ENCODE measurements around the gene OR2A1.
"Not testable (repeated sequence)": the region's sequence is repeated elsewhere in the genome, so short reads cannot be mapped to it uniquely, and the experiment has no call there.

Gene OR2A1, protein sequence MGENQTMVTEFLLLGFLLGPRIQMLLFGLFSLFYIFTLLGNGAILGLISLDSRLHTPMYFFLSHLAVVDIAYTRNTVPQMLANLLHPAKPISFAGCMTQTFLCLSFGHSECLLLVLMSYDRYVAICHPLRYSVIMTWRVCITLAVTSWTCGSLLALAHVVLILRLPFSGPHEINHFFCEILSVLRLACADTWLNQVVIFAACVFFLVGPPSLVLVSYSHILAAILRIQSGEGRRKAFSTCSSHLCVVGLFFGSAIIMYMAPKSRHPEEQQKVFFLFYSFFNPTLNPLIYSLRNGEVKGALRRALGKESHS
- 0 to 2.2 (median 0) reads per million in 17 experiments for total RNA-seq

DNA sequence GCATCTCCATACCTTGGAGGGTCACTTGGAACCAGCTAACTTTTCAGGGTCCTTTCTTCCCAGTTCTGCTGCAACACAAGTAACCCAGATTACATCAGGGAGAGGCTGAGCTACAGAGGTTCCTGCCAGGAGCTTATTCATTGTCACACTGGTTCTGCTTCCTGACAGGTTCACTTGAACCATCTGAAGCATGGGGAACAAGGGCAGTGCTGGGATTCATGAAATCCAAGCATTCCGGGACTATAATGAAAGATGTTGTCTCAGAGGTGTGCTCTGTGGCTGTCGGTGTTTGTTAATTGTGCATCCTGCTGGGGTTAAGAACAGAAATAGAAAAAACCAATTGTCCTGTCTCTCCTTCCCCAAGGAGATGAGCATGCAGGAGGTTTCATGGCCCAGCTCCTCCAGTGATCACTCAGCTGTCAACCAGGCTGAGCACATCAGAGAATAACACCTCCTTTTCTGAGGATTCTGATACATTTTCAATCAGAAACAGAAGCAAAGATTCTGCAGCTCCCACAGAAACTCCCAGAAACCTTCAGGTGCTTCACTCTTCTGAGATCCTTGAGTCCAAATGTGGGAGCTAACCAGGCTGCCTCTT is at the start of gene OR2A1:
Gene OR2A1, plus strand, starts transcription at position 548 of the 598 bp plus-strand sequence. CDS start 5,706 bp downstream, outside the sequence.
- DNase-seq = not testable (repeated sequence)

DNA sequence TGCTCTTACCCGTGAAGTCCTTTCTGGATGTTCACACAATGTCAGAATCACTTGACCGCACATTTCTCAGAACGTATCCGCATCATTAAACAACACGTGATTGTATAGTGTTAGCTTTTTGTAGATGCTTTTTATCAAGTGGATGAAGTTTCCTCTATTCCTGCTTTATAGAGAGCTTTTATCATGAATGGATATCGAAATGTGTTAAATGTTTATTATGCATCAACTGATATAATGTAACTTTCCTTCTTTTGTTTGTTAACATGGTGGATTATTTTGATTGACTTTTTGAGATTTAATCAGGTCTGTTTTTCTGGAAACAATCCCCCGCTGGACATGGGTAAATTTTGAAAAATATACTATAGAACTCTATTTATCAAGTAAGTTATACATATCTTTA is 47.5 kb upstream of the OR2A1 start, which contains the start of gene OR2A7:
Gene OR2A7, minus strand, starts transcription at position 101 of the 400 bp plus-strand sequence. CDS start 5,164 bp downstream, outside the sequence.
- DNase-seq = peak in 1 of 4 experiments; percentile 0

DNA sequence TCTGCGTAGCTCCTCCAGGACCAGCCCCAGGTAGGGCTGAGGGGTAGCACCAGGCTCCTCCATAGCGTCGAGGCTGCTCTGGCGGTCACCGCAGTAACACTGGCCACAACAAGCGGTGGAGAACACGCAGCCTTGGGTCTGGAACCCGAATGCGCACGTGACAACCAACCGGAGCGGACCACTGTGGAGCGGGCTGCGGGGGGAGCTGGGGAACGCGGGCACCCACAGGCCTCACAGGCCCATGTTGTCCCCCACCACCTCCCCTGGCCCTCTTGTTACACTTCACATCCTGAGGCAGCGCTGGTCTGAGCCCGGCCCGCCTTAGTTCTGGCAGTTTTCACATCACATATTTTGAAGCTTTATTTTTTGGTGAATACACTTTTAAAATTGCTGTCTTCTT is 43.0 kb upstream of the OR2A1 start, which contains the start of gene CTAGE8:
Gene CTAGE8, minus strand, starts transcription at position 101 of the 400 bp plus-strand sequence. Its CDS starts 38 bp downstream, at position 63.
- DNase-seq = not testable (repeated sequence)

DNA sequence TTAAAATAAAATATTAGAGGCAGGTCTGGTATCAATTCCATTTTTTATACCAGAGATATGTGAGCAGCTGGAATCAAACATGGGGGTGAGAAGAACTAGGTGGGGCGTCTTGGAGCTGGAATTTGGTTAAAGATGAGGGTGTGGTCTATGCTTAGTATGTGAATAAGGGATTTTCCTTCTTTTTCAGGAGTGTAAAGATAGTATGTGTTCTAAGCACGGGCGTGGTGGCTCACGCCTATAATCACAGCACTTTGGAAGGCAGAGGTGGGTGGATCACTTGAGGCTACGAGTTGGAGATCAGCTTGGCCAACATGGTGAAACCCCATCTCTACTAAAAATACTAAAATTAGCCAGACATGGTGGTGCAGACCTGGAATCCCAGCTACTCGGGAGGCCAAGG is 36.9 kb upstream of the OR2A1 start:
- not testable (repeated sequence) for DNase-seq

DNA sequence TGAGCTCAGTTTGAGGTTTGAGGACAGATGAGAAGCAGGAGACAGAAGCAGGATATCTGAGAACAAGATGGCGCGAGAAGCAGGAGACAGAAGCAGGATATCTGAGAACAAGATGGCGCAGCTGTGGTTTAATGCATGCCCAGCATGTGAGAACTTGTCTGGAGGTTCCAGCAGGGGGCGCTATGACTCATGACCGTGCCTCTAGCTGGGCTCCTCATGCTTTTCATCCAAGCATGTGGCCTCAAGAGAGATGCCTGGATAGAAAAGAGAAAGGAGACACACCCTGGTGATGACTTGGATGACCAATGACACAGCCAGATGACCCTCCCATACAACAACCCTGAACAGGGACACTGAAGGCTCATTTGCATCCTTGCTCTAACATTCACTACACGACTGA is 32.2 kb upstream of the OR2A1 start:
- not testable (repeated sequence) for DNase-seq

DNA sequence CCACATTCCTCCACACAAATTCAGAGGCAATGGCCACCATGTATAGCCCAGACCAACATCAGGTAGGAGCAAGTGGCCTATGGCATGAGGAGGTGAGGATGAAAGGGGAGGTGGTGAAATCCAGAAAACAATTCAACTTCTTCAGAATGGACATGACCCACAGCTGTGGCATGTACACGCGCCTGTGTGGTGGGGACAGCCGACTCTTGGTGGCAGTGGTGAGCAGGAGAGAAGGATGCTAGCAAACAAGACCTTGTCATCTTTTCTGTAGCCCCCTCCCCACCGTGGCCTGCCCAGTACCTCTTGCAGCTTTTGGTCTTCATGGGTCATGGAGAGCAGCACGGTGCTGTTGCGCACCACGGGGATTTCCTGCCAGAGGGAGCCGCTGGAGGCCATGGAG is 30.2 kb upstream of the OR2A1 start:
- DNase-seq = not testable (repeated sequence)

DNA sequence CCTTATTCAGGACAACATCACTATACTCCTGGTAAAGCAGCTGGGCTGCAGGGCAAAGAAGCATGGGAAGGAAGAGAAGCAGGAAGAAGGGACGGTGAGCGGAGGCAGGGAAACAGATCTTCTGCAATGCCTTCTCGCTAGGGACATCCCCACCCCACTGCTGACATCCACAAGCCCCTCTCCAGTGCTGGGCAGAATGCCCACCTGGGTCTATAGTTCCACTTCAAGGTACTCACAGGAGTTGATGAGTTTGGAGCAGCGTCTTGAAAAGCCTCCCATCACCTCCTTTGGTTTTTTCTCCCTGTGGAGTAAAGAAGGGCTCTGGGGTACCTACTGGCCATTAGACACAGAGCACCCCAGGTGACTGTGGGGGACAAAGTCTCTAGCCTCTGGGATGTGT is 29.7 kb upstream of the OR2A1 start:
- not testable (repeated sequence) for DNase-seq

DNA sequence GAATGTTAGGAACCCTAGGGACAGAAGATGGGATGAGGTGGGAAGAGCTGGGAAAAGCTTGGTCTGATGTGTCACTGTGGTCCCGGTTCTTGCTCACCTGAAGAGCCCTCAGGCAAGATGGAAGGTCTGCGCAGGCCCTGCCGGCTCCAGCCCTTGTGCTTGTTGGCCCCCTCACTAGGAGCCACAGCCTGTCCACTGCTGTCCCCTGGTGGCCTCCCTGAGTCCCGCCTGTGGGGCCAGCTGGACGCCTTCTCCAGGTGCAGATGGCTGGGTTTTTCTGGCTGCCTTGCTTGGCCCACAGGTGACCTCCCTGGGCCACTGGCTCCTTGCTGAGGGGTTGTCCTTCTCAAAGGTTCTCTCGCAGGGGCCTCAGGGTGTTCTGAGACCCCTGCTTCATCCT is 28.5 kb upstream of the OR2A1 start:
- DNase-seq = not testable (repeated sequence)

DNA sequence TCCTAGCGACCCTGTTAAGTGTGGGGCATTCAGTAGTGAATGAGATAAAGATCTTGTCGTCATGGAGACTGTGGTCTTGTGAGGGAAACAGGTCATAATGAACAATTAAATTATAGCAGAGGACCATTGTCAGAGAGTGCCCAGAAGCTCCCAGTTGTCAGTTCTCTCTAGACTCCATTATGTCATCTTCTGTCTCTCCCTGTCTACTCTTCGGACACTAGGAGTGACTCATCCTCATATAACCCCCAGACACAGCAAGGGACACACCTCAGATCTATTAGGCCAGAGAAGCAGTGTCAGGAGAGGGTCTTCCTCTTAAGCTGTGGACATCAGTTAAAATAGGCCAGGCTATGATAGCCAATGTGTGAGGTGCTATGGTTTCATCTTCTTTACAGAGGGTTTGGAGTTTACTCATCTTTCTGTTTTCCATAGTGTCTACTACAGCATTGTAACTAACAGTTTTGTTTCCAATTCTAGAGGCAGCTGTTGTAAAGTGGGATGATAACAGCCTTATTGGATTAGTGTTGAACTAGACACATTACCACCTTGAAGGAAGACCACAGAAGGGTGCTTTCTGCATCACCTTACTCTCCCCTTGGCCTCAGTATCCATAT is 24.9 kb upstream of the OR2A1 start:
- not testable (repeated sequence) for DNase-seq

DNA sequence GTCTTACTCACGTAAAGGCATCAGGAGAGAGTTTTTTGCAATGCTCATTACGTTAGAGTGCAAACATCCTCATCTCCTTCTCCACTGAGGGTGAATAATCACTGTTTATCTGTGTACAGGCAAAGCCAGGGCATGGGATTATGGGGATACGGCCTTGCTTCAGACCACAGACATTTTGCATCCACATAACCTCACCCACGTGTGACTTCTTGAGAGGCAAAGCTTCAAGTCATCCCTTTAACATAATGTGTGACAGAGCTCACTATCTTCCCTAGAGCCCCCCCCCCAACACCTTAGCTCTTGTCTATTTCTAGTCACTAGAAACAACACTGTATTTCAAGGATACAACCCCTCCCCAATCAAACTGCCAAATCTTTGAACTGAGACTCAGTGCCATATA is 20.6 kb upstream of the OR2A1 start:
- peak in 3 of 4 experiments; percentile 0 to 20 (median 4) for DNase-seq

DNA sequence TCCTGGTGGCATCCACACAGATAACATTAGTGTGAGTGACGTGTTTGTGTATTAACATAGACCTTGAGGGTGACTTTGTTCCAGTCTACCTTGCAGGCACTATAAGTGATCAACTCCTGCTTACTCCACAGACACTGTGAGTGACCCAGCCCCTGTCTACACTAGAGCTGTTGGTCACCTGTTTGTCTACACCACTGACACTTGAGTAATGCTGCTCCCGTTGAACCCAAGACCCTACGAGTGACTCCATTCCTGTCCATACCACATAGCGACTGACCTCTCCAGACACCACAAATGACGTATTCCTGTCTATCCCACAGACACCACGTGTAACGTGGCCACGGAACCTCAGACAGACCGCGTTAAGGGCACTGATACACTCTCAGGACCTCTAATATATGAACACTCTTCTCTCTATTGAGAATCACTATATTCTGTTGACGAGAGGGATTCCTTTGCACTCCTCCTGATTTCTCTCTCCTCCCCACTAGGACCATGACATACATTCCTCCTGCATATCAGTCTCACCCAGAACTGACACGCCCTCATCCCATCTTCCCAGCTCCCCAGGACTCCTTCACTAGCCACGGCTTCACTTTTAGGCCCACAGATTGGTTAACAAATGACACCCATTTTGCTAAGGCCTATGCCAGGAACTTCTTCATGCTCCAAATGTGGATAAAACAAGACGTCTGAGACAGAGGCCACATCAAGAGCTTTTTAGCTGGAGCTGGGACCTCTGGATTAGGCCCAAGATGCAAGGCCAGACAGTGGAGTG is 19.6 kb upstream of the OR2A1 start:
- DNase-seq = not testable (repeated sequence)

DNA sequence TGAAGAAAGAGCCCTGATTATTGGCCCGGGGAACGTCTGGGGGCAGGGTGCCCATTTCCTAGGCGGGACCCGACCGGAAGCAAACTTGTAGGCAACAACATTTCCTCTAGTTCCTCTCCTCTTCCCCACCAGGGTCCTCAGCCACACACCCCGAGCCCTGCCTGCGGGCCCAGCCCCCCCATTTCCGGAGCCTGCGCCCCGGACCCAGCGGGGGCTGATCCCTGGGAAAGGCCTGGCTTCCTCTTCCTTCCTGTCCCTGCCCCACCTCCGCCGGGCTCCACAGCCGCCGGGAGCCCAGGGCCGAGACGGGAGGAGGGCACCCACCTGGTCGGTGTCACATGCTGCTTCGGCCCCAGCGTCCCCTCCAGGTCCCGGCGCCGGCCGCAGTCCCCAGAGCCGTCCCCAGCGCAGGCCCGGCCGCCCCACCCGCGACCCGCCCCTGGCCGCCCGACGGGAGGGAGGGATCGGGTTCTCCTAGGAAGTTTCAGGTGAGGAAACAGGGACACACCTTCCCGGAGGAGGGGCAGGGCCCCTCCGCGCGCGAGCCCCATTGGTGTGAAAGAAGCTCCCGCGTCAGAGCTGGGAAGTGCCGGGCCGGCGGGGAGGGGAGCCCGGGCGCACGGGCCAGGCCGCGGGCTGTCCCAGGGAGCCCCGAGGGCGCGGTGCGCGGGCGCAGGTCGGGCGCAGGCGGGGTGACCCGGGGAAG is 18.3 kb upstream of the OR2A1 start:
- DNase-seq = not testable (repeated sequence)

DNA sequence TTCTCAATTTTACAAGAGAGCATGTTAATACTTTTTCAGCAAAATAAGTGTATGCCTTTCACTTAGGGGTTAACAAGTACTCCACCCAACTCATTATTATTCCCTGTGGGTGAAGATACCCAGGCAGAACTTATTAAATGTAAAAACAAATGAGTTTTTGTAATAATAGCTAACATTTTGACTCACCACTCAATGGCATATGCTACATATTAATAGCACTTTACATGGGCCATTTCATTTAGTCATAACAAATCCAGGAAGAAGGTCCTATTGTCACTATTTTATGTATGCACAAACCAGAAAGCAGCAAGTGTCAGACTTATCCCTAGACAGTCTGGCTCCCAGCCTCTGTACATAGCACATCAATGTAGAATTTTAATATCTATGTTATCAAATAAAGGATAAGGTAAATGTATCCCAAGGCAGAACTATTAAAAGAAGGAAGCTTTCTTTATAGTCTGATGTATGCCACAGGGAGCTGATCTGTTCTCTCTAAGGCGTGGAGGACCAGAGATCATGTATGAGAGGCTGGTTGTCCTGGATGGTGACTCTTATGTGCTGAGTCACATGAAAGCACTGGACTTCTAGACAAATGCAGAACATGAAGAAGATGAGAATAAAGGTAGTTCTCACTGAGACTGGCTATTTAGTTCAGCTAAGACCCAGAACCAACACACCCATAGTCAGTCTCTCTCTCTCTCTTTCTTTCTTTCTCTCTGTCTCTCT is 9.5 kb upstream of the OR2A1 start:
- DNase-seq = not testable (repeated sequence)

DNA sequence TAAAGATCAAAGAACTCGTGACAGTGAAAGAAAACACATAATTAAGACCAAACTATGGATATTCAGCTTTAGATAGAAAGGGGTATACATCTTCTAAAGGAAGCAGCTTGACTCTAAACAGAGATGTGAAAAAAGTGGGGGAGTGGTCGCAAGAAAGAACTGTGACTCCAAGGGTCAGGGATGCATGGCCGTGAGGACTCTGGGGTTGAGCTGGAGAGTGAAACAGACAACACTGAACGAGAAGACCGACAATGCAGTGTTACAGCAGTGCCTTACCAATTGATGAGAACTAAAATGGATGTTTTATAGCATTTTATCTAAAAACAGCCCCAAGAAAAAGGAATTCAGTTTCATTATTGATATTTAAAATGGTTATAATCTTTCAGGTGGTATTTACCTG is 8.6 kb upstream of the OR2A1 start:
- not testable (repeated sequence) for DNase-seq

DNA sequence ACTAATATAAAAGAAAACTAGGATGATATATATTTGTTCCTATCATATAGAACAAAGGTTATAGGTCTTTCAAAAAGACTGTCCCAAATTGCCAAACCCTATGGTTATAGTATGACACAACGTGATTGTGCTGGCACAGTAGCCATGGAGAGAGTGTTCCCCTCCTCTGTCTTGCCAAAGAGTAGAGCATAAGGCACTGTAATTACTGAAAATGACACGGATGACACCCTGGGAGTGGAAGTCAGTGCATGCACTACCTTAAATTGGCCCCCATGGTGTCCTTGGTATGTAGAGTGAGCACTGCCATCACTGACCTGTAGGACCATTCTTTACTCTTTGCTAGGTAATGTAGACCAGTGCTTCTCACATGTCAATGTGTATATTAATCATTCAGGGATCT is 7.1 kb upstream of the OR2A1 start:
- DNase-seq = not testable (repeated sequence)

DNA sequence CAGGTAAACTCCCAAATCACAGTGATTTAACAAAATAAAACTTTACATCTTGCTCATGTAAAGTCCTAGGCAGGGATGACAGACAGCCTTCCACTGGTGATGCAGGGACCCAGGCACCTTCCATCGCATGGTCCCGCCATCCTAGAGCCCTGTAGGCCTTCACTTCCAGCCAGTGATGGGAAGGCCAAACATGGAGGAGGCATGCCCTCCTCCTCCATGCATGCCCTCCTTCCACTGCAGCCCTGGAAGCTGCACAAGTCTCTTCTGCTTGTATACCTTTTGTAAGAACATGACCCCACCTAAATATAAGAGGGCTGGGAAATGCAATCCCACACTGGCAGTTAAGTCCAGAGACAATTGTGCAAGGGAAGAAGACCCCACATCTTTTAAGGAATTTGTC is 2.5 kb upstream of the OR2A1 start:
- not testable (repeated sequence) for DNase-seq

DNA sequence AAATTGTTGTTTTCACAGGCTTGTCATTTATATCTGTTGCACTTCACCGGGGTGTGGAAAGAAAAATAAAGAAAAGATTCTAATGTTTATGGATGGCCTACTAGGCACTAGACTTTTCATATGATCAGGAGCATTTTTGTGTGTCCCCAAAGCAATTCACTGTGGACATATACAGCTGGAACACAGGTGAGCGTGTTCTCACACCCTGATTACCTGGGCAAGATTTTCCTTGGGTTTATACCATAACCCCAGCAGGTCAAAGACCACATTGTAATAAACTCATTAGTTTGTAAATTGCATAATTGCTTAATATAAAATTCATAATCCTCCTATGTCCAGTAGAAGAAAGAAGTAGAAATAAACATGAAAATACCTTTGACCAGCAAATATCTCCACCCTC is 1.0 kb upstream of the OR2A1 start:
- not testable (repeated sequence) for DNase-seq

DNA sequence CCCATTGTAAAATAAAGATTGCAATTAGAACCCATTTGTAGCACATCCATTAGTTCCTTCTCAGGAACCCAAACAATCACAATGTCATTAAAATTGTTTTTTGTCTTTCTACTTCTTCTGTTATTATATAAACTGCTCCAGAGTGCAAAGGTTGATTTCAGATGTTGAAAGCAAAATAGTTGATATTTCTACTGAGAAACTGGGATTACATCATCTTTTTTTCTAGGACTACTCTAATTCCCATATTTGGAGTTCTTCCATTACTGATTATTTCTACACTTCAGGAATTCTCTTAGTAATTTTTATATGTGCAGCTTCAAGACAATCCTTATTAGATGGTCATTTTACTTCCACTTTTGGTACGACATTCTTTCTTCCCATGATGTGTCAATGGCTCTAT is 5.3 kb downstream of the OR2A1 start:
- not testable (repeated sequence) for DNase-seq

DNA sequence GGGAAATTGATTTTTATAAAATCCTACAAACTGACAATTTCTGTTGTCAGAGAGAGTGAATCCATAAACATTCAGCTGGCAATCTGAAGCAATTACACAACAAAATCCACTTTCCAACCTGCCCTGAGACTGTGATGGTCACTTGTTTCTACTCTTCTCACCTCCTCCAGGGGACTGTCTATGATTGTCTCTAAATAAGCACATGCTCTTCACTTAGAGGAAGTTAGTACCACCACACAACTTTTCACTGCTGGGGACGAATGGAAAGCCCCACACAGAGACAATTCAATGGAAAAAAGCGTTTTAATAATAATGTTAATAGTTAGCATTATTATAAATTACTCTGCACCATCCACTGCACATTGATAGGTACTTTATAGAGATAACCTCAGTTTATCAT is 7.3 kb downstream of the OR2A1 start:
- not testable (repeated sequence) for DNase-seq

DNA sequence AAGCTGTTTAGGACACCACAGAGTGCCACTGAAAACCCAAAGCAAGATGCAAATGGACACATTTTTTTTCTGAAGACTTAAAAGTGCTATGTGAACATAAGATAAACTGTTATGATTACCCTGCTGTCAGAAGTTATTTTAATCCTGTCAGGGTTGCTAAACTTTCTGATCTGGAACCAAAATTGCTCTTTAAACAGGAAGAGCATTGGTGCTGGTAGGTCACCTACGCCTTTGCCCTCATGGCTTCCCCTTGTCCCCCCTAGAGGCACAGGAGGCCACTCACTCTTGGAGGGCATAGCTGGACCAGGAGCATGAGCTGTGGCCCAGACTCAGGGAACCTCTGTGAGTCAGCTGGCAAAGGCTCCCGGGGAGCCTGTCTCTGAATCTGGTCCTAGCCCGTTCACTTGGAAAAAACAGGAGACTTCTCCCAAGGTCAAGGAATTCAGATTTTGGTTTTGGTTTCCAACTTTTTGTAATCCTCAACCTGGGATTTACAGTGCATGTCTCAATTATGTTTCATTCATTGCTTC is 9.5 kb downstream of the OR2A1 start:
- not testable (repeated sequence) for DNase-seq

DNA sequence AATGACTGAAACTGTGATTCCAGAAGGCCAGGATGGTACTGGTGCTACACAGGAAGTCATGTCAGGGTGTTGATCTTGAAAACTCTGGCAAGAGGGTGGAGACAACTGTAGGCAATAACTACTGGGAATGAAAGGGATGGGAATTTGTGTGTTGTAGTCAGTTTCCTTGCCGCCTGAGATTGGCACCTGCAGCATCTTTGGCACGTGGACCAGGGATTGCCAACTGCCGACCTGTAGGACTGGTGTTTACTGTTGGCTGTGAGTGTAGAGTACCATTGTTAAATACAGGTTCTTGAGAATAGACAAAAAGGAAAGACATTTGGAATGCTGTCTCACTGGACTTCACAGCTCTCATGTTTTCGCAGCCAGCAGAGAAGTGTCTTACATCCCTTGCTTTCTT is 11.1 kb downstream of the OR2A1 start:
- not testable (repeated sequence) for DNase-seq
